Hippocampal formation (tissue), 2 donors: ENCODE results near the gene AGXT.
A peak's percentile ranks its signal among the peaks of the same experiment; 100 is the strongest.
"Not testable (repeated sequence)": the region's sequence is repeated elsewhere in the genome, so short reads cannot be mapped to it uniquely, and the experiment has no call there.

Source experiments
- DNase-seq, 2 donors: peaks; one replicate each; lab custom pipeline; 2025; lab: John Stamatoyannopoulos, UW

Gene AGXT

GRCh38 chr2:240839152-240840143 is 29.2 kb upstream of the AGXT start:
- DNase-seq, result no peak

GRCh38 chr2:240840435-240841060 is 28.1 kb upstream of the AGXT start:
- DNase-seq, result peak; percentile 55 to 70

- DNase-seq, result not testable (repeated sequence)
These were observed 22.3 kb upstream of the AGXT start for GRCh38 chr2:240846309-240846708.

- DNase-seq, result no peak
These were observed 21.6 kb upstream of the AGXT start for GRCh38 chr2:240846873-240847595.

DNA sequence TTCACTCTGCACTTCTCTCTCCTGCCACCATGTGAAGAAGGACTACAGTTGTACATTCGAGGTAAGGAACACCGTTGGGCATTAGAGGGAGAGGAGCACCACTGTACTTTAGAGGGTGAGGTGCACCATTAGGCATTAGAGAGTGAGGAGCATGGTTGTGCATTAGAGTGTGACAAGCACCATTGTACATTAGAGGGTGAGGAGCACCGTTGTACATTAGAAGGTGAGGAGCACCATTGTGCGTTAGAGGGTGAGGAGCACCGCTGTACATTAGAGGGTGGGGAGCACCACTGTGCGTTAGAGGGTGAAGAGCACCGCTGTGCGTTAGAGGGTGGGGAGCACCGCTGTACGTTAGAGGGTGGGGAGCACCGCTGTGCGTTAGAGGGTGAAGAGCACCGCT is 20.8 kb upstream of the AGXT start:
- DNase-seq, result no peak

DNA sequence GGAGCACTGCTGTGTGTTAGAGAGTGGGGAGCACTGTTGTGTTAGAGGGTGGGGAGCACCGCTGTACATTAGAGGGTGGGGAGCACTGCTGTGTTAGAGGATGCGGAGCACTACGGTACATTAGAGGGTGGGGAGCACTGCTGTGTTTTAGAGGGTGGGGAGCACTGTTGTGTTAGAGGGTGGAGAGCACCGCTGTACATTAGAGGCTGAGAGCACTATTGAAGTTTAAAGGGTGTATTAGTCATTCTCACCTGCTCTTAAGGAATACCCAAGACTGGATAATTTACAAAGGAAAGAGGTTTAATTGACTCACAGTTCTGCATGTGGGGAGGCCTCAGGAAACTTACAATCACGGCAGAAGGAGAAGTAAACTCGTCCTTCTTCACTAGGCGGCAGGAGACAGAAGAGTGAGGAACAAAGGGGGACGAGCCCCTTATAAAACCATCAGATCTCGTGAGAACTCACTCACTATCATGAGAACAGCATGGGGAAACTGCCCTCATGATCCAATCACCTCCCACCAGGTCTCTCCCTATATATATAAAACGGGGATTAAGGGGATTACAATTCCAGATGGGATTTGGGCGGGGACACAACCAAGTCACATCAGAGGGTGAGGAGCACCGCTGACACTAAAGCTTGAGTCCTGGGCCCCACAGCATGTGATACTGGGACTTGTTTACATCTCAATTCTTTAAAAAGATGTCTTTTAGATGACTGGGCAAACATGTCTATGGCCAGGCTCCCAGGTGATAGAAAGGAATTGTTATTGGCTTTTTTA is 19.5 kb upstream of the AGXT start:
- no peak for DNase-seq

- no peak for DNase-seq
These were observed 18.6 kb upstream of the AGXT start for GRCh38 chr2:240850026-240850425.

- DNase-seq, result no peak
These were observed 17.9 kb upstream of the AGXT start for GRCh38 chr2:240850756-240851077.

DNA sequence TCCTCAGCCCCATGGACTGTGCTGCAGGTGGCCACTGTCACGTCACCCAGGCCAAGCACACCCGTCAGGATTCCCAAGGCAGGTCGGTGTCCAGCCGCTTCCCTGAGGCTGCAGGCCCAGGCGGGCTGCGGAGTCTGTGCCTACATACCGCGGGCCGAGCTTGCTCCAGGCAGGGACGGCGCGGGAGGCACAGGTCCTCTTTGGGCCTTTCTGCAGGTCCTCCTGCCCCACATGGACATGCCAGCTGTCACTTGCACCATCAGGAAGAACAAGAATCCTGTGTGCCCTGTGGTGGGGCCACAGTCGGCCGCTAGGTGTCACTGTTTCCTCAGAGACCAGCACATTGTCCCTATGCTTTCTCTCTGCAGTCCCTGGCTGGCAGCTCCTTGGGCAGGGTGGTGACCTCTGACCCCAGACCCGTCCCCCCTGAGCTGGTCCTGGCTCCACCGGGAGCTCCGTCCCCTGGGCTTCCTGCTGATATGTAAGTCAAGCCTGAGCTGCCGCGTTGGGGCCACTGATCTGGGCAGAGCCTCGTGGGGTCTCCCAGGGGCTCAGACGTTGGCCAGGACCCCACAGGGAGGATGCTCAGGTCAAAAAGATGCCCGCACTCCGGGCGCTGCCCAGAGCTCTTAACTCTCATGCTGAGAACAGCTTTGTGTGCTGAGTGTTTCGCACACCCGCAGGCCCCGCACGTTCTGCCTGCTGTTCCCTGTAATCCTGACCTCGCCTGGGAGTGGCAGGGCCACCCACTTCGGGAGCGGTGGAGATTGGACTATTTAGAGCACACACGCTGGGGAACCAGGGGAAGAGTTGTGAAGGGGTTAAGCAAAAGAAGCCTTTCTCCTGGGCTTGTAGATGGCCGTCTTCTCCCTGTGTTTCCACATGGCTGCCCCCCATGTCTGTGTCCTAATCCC is 17.3 kb upstream of the AGXT start:
- peak; percentile 62 to 80 for DNase-seq

GRCh38 chr2:240852671-240853314 is 15.8 kb upstream of the AGXT start:
- DNase-seq, result no peak

GRCh38 chr2:240855670-240856069 is 13.0 kb upstream of the AGXT start:
- no peak for DNase-seq

DNA sequence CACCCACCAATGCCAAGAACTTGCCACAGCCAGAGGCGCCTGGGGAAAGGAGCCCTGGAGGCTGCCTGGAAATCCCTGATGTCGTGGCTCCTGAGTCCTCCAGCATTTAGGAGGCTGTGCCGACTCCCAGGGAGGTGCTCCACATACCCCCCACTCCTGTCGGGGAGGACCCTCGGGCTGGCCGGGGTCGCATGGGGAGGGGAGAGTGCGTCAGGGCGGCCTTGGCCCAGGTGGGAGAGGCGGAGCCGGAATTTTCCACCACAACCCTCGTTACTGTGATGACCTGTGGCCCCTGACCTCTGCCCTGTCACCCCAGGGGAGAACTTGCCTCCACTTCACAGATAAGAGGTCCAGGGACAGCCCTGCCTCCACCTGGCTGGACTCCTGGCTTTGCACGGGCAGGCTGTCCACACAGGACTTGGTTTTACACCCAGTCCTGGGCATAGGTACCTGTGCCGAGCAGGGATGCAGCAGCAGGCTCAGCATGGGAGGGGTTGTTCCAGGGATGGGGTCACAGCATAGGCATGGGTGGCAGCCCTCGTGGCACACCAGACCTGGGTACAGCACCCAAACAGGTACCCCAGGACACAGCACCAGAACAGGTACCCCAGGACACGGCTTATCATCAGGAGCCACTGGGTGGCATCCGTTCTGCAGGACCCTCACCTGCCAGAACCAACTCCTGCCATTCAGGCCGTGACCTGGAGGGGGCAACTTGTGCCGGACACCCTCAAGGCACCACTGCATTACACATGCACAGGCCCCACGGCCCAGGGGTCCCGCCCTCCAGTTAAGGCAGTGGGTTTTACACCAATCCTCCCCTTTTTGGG is 12.3 kb upstream of the AGXT start:
- DNase-seq, result no peak

GRCh38 chr2:240857039-240858008 is 11.3 kb upstream of the AGXT start:
- no peak for DNase-seq

DNA sequence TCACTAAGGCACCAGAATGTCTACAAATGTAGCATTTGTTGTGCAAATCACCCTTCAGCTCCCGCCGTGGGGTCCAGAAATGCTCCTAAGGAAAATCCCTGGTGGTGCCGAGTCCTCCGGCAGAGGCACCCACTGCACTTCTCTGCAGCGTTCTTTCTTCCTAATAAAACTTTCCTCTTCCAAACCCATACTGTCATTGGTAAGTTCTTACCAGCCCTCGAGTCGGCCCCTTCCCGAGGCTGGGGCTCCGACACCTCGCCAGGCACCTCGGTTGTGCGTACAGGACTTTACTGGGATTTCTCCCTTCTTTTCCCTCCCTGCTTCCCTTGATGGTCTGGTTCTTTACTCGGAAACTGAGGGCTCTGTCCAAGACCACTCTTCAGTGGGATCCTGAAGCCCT is 10.3 kb upstream of the AGXT start:
- no peak for DNase-seq

- no peak for DNase-seq
These were observed 9.8 kb upstream of the AGXT start for GRCh38 chr2:240858871-240859270.

GRCh38 chr2:240861547-240861946 is 7.1 kb upstream of the AGXT start:
- DNase-seq, result no peak

DNA sequence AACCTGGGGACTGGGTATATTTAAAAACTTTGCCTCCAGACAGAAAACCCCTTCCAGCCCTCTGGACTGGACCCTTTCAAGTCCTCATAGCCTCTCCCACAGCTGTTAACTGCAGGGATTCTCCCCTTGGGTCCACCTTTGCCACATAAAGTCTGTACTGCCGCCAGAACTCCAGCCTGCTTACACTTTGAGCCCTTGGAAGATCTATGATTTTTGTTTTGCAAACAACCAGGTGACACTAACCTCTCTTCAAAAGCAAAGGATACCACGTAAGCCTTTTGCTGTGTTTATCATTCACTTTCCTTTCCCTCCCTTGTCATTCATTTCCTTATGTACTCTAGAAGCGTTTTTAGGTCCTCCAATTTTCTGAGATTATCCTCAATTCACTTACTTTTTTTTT is 4.1 kb upstream of the AGXT start:
- no peak for DNase-seq

DNA sequence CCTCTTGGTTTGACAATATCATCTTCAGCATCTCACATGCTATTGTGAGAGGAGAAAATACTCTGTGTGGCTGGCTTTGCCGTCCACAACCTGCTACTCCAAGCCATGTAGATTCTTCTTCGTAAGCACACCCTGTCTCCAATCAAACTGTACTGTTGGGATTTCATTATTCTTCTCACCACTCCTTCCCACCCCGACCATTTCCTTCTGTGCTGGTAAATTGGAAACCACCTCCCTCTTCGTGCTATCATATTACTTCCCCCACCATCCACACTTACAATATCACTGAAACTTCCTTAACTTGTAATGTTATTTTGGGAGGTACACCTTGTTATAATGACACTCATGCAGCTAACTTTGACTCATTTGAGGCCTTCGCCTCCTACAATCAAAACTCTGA is 3.2 kb upstream of the AGXT start:
- DNase-seq, result no peak
